K562 treated with DMSO at 1 percent for 4 hours (cell line): ENCODE data around the gene FABP3. TPM values are rescaled to one million over a fixed set of nuclear protein-coding genes. Genes with fewer than 3 reads are reported as not detected.

Experiments
- total RNA-seq: library from RNA; unstranded; fragments of 300-600 nt; gene quantifications from 2 replicates; pipeline ENCODE4 v1.2.3, GENCODE V29; 2022; ENCODE audit not compliant: insufficient read depth

FABP3 gene
- total RNA-seq = not detected in 2 replicates

DNA sequence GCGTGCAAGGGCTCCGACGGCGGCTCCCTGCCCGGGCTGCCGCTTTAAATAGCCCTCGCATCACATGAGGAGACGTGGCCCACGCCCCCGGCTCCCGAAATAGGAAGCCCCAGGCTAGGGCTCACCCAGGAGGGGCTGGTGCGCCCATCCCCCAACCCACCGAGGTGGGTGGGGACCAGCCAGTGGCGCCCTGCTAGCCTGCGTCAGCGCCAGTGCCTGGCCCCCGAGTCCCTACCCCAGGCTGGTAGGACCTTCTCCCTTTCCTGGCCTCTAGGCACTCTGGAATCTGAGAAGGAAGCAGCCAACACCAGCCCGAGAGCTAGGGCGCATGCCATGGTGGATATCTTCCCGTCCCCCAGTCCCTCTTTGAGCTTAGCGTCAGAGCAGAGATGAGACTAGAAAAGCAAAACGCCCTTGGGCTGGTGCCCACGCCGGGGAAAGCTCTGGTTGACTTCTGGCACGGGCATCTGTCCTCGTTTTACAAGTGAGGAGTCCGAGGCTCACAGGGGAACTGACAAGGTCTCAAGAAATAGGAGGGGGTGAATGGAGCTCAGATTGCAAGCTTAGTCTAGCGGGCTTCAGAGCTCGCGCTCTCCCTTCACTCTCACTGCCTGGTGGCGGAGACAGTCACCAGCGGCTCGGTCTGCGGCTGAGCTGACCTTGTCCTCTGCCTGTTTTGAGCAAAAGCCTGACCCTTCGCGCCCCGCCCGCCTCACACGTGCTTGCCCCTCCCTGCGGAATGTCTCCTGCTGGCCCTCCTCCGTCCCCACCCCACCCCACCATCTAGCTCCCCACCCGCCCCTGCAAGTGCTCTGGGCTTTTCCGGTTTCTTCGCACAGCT, at the start of gene FABP3:
Gene FABP3 (minus strand): TSS at position 21 of the 841 bp plus-strand sequence. CDS start 62 bp downstream, outside the sequence.

DNA sequence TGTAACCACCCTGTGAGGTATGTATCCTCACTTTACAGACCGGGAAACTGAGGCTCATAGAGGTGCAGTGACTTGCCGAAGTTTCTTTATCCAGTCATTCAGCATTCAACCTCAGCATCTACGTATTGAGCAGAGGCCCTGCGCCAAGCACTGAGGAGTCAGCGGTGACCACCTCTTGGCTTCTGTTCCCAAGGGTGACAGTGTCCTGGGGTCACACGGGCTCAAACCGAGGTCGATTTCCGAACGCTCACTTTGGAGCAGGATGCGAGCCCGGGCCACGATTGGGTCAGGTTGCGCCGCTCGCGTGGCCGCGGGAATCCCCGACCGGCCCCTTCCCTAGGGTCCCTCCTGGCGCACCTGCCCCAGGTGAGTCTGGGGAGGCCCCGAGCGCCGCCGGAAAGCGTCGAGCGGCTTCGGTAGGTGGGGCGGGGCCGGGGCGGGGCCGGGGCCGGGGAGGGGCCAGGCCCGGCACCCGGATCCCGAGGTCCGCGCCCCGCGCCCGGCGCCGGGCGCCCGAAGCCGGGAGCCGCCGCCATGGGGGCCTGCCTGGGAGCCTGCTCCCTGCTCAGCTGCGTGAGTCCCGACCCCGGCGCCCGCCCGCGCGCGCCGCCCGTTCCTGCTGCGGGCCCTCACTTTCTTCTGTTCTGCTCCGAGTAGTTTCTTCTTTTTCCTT, 40.0 kb upstream of the FABP3 start, which contains the start of gene SERINC2:
Gene SERINC2 (plus strand): TSS at position 482 of the 673 bp plus-strand sequence. CDS start 53 bp downstream, at position 535.

Other genes with a start within 250 kb of the FABP3 start
- not detected in 2 replicates for gene NKAIN1, start 133.2 kb downstream of the FABP3 start, total RNA-seq
- gene SNRNP40, start 76.3 kb downstream of the FABP3 start, total RNA-seq = 82.3 and 82.9 TPM in 2 replicates
- 41.8 and 49.9 TPM in 2 replicates for gene ZCCHC17, start 76.0 kb downstream of the FABP3 start, total RNA-seq
- gene SERINC2, start 40.1 kb upstream of the FABP3 start, total RNA-seq = 3.5 and 5.5 TPM in 2 replicates
- gene TINAGL1, start 203.4 kb upstream of the FABP3 start, total RNA-seq = 0.95 TPM in 1 of 2 replicates, not detected in the other
- not detected in 2 replicates for gene HCRTR1, start 244.6 kb upstream of the FABP3 start, total RNA-seq